Left kidney (tissue), 2 donors: ENCODE measurements around the gene HIVEP1. TPM values are rescaled to one million over a fixed set of nuclear protein-coding genes. Genes with fewer than 3 reads are reported as not detected.
"Not testable (repeated sequence)": the region's sequence is repeated elsewhere in the genome, so short reads cannot be mapped to it uniquely, and the experiment has no call there.

ENCODE experiments used
- DNase-seq: peaks from one replicate; pipeline ENCODE4 v3.0.0-alpha.2; 2013
- polyA plus RNA-seq: library from polyadenylated mRNA; unstranded; fragments of 120-200 nt; gene quantifications from one replicate; pipeline ENCODE4 v1.2.1, GENCODE V29; 2013; ENCODE audit not compliant: insufficient read length

Gene HIVEP1
- polyA plus RNA-seq, 1 donor = 25.5 TPM

DNA sequence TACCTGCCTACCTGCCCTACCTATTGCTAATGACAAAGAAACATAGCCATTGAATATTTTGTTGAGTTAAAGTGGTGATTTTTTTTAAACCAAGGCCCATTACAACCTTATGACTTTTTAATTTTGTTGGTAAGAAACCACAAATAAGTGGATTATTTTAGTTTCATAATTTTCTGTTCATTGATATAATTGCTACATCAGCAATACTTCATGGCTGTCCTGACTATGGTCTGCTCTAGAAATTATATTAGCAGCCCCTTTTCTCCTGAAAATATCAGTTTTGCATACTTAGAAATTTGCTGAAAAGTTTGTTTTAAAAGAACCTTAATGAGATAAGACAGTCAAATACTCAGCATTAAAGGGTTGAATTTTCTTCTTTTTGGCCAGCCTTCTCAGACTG lies 106.5 kb downstream of the HIVEP1 start:
- no peak for DNase-seq

DNA sequence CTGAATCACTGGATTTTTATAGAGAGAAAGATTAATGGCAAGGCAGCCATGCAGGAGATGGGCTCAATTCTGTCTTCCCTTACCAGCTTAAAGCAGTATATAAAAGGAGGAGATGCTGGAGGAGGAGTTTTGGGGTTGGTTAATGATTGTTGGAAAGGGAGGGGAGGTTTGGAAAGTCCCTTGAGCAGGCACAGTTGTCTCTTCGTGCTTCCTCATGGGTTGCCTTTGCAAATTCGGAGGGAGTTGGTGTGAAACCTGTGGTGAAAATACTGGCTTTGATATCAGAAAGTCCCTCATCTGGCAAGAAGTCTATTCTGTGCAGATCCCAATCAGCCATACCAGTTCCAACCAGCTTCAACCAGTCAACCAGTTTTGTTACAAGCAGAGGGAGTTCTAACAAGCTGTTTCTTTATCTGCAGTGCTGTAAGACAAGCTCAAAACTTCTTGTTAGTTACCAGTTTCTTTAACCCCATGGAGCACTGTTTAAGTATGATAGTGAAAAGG lies 107.0 kb downstream of the HIVEP1 start:
- DNase-seq = peak; percentile 30

DNA sequence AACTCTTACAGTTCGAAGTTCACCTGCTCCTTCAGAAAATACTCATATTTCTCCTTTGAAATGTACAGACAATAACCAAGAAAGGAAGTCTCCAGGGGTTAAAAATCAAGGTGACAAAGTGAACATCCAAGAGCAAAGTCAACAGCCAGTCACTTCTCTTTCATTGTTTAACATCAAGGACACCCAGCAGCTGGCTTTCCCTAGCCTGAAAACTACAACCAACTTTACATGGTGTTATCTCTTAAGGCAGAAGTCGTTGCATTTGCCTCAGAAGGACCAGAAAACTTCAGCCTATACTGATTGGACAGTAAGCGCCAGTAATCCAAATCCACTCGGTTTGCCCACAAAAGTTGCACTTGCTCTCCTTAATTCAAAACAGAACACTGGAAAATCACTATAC lies 113.3 kb downstream of the HIVEP1 start:
- no peak for DNase-seq

DNA sequence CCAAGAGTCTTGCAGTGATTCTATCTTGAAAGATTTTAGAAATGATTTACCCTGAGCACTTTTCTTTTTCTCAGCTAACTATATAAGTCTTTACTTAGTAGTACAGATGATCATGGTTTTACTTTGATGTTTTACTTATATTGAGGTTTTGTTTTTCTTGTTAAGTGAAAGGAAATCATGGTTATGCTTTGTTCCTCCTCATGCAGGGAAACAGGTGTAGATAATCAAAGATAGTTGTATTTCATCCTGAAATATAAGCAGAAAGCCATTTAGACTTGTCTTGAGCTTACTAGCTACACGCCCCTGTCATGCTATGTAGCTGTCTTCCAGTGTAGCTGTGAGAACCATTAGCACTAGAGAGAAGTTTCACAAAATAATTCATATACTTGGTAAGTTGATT lies 113.9 kb downstream of the HIVEP1 start:
- DNase-seq = no peak

DNA sequence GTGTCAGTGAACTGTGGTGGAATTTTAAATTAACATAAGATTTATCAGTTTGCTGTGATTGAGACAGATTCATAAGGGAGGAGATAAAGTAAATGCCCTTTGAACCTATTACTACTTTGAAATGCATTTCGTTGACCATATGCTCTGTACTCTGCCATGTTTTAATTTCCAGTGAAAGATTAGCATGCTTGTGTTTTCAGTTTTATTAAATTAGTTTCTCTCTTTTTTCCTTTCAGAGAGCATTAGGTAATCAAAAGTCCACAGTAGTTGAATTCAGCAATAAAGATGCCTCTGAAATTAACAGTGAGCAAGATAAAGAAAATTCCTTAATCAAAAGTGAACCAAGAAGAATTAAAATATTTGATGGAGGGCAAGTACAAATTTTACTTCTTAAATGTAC lies 117.4 kb downstream of the HIVEP1 start:
- no peak for DNase-seq

DNA sequence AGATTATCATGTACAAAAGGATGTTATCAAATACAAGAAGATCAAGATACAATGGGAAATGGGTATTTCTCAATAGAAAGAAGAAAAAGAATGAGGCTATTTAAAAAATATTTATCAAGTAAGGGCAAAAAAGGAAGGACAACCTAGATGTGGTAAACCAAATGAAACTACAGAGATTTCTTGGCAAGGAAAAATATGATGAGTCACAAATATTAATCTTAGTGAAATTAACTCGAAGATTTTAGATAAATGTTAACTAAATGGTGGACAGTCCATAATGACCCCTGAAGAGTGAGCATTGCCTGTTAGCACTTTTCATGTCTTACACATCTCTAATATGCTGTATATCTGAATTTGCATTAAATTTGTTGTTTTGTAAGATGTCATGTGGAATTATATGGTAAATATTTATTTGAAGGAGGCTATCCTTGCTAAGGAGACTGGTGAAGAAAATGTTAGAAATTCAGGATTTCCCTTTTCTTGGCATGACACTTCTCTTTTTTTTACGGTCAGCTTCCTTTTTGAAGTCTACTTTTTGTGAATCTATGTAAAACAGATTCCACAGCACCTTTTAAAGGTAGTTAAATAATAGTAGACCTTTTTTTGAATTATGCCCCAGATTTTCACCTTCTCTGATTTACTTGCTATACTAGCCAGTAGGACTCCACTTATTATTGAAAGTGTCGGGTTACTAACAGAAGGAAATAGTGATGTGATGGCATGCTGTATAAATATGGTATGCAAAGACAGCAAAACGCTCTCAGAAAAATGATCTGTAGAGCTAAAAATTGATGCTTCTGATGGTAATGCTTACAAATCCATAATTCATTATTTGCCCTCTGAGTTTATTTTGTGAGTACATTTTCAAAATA lies 120.5 kb downstream of the HIVEP1 start:
- DNase-seq = no peak

DNA sequence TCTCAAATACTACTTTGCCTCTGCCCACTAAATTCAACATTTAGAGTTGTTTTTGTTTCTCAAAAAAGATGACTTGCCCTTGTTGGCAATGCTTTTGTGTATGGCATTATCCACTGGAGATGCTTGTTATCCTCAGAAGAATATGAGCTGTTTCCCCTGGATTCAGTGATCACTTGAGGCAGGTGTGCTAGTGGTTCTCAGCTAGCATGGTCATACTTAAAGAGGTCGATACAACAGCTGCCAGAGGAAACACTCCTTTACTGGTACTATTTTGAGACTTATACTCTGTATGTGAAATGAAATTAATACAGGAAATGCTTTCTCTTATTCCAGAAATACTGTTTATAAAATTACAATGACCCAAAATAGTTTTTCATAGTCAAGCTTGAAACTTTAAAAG lies 122.5 kb downstream of the HIVEP1 start:
- no peak for DNase-seq

DNA sequence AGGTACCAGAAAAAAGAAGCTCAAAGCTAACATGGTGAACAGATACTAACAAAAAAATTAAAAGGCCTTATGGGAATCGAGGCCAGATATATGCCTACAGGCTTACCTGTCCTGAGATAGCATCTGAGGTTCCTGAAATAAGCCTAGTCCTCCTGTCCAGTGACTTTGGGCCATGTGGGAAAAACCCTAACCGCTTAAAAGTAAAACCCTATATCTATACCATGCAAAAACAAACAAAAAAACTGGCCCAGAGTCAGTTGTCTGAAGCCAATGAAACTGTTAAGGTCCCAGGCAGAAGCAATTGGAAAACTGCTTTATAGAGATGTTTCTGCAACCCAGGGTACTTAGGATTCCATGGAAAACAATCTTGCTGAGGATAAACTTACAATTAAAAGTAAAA lies 122.9 kb downstream of the HIVEP1 start:
- DNase-seq = no peak

DNA sequence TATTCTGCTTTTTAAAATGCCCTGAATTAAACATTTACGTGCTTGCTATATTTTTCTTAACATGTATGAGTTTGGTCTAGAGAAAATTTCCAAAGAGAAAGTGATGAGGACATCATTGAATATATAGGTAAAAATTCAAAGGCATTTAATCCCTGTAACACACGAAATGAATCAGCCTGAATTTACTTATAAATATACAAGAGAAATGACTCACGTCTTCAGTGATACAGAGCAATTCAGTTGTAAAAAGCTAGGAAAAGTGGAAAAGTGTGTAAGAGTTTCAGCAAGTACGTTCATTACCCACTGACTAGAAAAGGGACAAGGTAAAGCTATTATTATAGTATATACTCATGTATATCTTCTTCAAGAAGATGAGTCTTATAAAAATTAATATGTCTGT lies 124.8 kb downstream of the HIVEP1 start:
- no peak for DNase-seq

DNA sequence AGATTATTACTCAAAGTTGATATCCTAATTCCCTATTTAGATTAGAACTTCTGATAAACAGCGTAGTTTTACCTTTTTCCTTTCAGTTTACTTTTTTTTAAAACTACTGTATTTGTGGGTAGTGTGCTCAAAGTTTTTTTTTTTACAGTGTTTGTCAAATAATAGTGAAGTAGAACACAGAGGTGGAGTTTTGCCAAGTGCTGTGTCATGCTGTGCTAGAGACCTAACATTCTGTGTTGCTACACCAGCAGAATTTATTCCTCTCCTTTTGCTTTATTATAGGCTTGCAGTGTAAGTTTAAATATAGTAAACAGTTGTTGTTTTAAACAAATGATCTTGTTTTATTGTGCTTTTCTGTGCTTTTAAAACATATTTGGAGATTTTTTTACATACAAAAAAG lies 125.4 kb downstream of the HIVEP1 start:
- DNase-seq = no peak

DNA sequence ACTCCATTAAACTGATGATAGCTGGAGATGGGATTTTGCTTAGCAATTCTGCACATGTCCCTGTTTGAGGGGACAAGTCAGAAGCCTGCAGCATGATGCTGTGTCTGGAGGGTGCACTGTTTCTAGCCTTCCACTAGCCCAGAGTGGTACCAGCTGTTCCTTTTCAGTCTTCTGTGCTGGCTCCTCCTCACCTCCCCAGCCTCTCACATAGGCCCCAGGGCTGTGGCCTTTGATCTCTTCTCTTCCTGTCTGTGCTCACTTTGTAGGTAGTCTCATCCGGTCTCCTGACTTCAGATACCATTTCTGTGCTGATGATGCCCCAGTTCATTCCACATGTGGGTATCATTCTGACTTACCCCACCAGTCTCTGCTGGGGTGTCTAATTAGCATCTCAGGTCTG lies 126.3 kb downstream of the HIVEP1 start:
- DNase-seq = no peak

DNA sequence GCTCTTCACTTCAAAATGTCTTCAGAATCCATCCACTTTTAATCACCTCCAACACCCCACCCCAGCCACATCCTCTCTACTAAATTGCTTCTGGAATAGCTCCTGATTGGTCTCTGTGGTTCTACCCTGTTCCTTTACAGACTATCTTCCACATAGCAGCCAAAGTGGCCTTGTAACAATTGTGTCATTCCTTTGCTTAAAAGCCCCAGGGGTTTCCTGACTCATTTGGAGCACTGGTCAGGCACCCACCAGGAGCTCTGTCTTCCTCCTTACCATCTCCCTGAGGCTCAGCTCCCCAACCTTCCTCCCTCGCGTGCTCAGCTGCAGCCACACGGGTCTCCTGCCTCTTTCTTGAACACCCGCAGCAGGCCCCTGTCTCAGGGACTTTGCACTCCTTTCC lies 126.8 kb downstream of the HIVEP1 start:
- DNase-seq = no peak

DNA sequence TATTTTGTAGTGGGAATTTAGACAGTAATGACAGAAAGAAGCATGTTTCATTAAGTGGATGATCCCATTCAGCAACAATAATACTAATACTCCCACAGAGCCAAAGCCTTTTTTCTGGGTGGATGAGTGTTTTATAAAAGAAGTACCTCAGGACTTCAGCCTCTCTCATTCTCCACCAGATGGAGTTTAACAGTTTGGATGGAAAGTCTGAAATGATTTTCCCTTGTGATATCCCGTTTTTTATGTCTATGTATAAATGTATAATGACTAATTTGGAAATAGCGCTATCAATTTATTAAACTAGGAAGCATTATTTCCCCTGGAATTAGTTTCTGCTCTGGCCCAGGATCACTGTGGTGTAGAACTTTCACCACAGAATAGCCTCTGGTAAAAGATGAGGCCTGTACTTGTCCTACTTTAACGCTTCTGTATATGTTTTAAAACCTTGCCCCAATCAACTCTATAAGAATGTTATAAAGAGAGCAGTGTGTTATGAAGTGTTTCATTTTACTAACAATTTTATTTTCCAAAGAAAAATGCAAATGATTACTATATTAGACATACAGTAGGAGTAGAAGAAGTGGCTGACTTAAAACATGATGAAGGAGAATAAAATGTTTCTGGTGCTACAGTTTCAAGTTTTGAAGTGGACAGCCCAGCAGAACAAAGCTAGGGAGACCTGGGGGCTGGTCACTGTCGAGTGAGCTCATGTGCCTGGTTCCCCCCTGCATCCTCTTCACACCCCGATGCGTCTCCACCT lies 135.6 kb downstream of the HIVEP1 start:
- no peak for DNase-seq

DNA sequence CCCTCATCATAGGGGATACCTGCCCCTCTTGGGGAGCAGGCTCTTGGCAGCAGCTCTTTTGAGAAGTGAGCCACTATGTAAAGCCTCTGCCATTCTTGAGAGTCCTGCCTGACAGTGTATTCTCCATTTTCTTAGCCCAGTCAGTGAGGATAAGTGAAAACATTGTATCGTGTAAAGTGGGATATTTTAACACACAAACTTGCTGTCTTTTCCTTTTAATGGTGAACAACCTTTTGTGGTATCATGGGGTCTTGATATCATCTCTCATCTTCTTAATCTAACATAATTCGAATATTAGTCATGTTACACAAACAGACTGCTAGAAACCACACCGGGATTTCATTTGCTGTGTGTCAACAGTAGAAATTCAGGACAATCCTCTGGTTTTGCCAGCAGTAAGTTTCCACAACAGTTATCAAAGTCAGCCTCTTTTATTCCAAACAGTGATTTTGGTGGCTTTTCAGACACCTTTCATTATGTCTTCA lies 136.2 kb downstream of the HIVEP1 start:
- no peak for DNase-seq

DNA sequence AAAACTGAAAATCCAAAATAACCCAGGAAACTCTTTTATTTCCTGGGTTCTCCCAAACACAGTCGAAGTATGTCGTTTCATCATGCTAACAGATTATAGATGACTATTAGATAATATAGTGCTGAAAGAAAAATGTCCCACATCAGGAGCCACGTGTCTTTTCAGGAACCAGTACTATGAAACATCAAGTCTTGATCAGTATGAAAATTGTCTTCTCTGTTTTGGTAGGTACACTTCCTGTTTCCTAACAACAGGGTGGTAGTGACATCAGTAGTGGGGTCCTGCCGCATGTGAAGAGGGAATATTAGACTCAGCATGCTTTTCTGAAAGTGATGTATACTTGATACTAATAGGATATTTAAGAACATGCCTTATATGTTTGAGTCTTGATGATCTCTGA lies 136.7 kb downstream of the HIVEP1 start:
- DNase-seq = no peak

DNA sequence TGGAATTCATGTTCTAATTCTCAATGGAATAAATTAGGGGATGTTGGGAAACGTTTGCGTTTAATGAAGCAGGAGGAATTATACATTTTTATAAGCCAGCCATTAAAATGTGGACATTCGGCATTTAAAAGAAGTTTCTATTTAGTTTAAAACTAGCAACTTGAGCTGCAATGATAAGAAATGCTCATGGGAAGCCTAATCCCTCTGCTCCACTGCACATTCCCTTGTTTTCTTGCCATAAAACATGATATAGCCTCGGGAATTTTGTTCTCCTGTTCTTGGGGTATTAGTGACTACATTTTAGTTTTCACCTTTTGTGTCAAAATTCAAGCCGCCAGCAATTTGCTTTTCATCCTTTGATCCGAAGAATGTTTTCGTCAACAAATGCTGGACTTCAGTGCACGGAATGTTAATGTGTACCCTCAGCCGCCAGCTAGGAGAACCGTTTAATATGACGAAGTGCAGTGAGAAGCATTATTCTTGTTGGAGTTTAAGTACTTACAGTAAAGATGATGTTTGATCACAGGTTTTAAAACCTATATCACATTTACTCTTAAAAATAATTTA lies 137.9 kb downstream of the HIVEP1 start:
- DNase-seq = no peak

DNA sequence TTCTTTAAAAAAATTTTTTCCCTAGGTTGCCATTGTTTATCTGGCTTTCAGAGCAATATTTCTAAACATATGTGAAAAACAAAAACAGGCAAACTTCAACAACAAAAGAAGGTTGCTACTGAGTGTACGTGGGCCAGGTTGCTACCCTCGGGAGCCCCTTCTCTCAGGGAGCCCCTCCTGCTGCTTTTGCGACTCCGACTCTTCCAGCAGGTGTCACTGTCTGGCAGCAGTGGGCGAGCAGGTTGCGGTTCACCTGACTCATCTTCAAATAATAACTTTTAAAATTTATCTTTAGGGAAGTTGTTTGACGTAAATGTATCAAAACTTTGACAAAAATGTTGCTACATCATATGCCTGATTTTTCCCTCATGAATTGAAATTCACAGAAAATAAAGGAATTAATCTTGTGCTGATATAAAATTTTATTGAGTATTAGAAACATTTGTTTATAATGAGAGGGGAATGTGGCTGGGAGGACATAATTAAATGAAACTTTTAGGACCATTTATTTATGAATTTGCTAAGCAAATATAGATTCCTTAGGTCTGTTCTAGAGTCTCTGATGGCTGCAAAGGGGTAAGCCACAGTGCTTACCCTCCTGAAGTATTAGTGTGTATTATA lies 138.8 kb downstream of the HIVEP1 start:
- no peak for DNase-seq

DNA sequence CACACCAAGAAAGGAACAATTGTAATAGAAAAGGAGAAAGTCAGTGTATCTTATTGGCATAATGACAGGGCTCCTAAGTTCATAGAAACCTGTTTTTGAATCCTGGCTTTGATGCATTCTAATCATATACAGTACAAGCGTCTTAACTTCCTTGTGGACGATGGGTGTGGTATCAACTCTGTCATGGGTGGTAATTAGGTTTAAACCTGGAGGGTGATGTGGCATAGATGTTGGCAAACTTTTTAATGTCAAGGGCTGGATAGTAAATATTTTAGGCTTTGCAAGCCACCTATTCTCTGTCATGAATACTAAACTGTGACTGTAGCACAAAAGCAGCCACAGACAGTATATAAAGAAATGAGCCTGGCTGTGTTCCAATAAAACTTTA lies 139.3 kb downstream of the HIVEP1 start:
- no peak for DNase-seq

DNA sequence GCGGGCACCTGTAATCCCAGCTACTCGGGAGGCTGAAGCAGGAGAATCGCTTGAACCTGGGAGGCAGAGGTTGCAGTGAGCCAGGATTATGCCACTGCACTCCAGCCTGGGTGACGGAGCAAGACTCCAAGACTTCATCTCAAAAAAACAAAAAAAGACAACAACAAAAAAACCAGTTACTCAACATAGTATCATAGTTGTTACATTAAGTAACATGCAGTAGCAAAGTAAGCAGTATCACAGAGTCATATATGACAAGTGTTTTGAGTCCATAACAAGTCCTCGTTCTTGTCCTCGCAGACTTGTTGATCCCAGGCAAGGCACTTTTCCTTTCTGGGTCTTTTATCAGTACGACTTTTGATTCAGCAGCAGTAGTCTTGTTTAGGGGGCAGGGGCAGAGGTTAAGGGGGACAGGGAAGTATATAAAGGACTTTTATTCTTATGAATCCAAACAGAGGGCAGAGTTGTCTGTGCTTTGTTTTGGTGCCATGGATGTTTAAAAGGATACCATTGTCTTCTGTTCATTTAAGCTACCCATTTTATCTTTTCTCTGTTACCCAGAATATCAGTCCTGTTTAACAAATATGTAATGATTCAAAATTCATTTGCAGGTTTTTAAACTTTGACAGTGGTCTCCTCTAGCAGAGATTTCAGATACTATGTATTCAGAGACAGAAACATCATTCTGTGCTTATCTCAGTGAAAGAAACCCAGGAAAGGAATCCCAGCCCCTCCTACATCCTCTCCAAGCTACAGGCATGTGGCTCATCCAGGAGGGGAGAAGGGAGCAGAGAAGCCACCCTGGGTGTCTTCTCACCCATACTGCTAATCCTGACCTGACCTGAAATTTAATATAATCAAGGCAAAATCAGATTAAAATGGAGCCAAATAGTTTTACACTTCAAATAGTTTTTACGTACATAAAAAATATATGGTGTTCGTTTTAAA lies 140.2 kb downstream of the HIVEP1 start:
- DNase-seq = no peak

DNA sequence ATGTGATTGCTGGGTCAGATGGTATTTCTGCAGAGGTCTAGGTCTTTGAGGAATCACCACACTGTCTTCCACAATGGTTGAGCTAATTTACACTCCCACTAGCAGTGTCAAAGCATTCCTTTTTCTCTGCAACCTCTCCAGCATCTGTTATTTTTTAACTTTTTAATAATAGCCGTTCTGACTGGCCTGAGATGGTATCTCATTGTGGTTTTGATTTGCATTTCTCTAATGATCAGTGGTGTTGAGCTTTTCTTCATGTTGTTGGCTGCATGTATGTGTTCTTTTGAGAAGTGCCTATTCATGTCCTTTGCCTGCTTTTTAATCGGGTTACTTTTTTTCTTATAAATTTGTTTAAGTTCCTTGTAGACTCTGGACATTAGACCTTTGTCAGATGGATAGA lies 143.7 kb downstream of the HIVEP1 start:
- not testable (repeated sequence) for DNase-seq
